Measurements from ENCODE around the gene LETM1.

The LETM1 gene

DNA sequence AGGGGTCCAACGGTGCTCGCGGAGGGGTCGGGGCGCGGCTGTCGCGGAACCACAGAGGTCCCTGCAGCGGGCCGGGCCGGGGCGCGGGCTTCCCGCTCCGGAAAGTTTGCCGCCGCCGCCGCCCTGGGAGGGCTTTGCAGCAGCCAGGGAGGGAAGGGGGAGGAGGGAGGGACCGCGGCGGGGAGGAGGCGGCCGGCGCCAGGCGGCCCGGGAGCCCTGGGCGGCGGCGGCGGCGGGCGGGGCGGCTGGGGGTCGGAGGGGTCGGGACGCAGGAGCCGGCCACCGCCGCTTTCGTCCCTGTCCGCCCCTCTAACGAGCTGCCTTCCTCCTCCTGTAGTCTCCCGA lies 62.5 kb downstream of the LETM1 start:
- TF ChIP-seq, protein P1, sequence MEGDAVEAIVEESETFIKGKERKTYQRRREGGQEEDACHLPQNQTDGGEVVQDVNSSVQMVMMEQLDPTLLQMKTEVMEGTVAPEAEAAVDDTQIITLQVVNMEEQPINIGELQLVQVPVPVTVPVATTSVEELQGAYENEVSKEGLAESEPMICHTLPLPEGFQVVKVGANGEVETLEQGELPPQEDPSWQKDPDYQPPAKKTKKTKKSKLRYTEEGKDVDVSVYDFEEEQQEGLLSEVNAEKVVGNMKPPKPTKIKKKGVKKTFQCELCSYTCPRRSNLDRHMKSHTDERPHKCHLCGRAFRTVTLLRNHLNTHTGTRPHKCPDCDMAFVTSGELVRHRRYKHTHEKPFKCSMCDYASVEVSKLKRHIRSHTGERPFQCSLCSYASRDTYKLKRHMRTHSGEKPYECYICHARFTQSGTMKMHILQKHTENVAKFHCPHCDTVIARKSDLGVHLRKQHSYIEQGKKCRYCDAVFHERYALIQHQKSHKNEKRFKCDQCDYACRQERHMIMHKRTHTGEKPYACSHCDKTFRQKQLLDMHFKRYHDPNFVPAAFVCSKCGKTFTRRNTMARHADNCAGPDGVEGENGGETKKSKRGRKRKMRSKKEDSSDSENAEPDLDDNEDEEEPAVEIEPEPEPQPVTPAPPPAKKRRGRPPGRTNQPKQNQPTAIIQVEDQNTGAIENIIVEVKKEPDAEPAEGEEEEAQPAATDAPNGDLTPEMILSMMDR (IDR thresholded peaks at IDR 0.05; ENCODE audit: unreplicated experiment in 3 of 3), result no peak
- no peak overlapping the region for H3K27ac Mint-ChIP-seq
- no peaks in the 10 kb centered on the region for H3K4me1 Mint-ChIP-seq
- no peaks in the 10 kb centered on the region for H3K9me3 Mint-ChIP-seq
- peaks cover 52% of the 10 kb centered on the region for H3K27me3 Mint-ChIP-seq (ENCODE audit: low read depth)
- H3K4me3 Mint-ChIP-seq, result no peak overlapping the region
- H3K36me3 Mint-ChIP-seq (ENCODE audit: low read depth), result no peaks in the 10 kb centered on the region

DNA sequence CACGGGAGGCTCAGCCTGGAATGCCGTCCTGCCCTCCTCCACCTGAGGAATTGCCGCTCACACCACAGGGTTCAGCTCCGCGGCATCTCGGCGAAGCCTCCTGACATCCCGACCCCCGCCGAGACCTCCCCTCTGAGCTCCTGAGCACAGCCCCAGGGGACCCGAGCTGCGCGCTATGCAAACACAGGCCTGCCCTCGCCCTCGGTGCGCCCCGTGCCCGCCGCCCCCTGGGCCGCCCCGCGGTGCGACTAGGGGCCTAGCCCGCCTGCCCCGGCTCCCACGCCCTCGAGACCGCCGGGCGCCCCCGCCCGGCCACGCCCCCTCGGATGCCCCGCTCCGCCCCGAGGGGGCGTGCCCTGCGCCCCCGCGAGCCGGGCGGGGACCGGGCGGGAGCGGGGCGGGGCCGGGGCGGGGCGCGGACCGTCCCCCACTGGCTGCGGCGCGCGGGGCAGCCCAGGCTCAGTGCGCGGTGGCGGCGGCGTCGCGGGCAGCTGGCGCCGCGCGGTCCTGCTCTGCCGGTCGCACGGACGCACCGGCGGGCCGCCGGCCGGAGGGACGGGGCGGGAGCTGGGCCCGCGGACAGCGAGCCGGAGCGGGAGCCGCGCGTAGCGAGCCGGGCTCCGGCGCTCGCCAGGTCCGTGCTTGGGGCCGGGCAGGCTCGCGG lies 63.0 kb downstream of the LETM1 start, which contains the start of gene FGFR3:
TSS of gene FGFR3 (plus strand) at position 462 of the 664 bp plus-strand sequence. CDS start 642 bp downstream, outside the sequence.
- Mint-ChIP-seq H3K9me3 (no peaks in the 10 kb centered on the region), H3K4me3 (peak within 1 kb of the TSS; percentile 37 to 73 (median 69)), H3K4me1 (no peaks in the 10 kb centered on the region), H3K27ac (peak within 1 kb of the TSS in 1 of 3 experiments; percentile 44), H3K27me3 (ENCODE audit: low read depth) (peaks cover 53% of the 10 kb centered on the region), H3K36me3 (ENCODE audit: low read depth) (no peaks in the 10 kb centered on the region)
- TF ChIP-seq, protein P1 (IDR thresholded peaks at IDR 0.05; ENCODE audit: unreplicated experiment in 3 of 3), result no peak

DNA sequence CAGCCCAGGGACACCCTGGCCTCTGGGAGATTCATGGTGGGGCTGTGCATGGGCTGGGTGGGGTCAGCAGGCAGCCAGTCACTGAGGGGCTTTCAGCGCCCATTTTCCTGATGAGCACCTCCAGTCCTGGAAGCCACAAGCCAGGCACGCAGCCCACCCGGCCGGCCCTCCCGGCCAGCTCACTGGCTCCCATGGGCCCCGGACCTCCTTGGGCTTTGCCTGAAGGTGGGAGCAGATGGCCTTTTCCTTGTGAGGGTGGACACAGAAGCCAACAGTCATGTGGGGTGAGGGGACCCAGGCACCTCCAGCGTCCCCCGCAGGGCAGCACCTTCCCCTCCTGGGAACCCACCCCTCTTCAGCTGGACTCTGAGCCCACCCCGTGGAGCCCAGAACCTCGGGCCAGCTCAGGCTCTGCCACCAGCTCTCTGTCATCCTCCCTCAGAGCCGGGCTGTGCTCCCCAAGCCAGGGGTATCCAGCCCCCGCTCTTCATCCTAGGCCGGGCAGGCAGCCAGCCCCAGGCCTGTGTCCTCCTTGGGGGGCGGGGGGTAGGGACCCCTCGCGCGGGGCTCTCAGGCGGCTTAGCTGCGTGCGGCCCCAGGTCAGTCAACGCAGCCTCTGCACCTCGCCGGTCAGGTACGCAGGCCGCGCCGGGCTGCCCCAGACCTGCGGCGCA lies 63.7 kb downstream of the LETM1 start:
- Mint-ChIP-seq H3K4me1 (no peaks in the 10 kb centered on the region), H3K9me3 (no peaks in the 10 kb centered on the region), H3K36me3 (ENCODE audit: low read depth) (no peaks in the 10 kb centered on the region), H3K27me3 (ENCODE audit: low read depth) (peaks cover 51% of the 10 kb centered on the region), H3K27ac (peak overlapping the region in 1 of 3 experiments; percentile 44), H3K4me3 (peak overlapping the region in 2 of 3 experiments; percentile 48 to 57)
- TF ChIP-seq, protein P1 (IDR thresholded peaks at IDR 0.05; ENCODE audit: unreplicated experiment in 3 of 3), result no peak

DNA sequence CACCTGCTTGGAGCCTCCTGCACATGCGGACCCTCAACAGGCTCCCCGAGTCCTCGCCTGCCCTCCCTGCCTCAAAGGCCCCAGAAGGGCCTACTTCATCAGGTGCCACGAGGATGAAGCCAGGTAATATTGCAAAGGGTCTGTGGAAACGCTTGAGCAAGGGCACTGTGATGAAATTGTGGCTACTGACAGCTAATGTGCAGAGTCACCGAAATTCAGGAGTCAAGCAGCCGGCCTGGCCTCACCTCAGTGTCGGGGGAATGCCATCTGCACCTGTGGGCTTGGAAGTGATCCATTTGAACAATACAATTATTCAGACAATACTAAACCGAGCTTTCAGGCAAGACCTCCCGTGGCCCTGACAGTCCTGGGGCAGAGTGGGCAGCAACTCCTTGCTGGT lies 66.0 kb downstream of the LETM1 start:
- Mint-ChIP-seq H3K27ac (no peak overlapping the region), H3K27me3 (ENCODE audit: low read depth) (peaks cover 32% of the 10 kb centered on the region), H3K4me1 (no peaks in the 10 kb centered on the region), H3K4me3 (no peak overlapping the region), H3K36me3 (ENCODE audit: low read depth) (no peaks in the 10 kb centered on the region), H3K9me3 (no peaks in the 10 kb centered on the region)
- TF ChIP-seq, protein P1 (IDR thresholded peaks at IDR 0.05; ENCODE audit: unreplicated experiment in 3 of 3), result no peak

DNA sequence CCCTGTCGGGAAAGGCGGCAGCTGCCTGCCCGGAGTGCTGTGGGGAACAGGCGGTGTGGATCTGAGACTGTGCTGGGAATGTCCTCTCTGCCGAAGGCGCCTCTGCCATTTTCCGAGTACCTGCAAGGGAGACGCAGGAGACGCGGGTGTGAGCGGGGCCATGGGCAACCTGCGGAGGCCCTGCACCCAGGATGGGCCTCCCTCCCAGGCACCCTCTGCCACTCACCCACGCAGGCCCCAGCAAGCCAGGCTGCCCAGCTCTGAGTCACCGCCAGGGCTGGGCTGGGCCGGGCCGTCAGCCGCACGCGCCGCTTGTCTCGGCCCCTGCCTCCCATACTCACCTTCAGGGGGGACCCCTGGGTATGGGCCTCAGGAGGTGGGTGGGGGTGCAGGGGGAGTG lies 66.4 kb downstream of the LETM1 start:
- TF ChIP-seq, protein P1 (IDR thresholded peaks at IDR 0.05; ENCODE audit: unreplicated experiment in 3 of 3), result no peak
- no peak overlapping the region for H3K4me3 Mint-ChIP-seq
- no peaks in the 10 kb centered on the region for H3K9me3 Mint-ChIP-seq
- H3K36me3 Mint-ChIP-seq (ENCODE audit: low read depth), result no peaks in the 10 kb centered on the region
- no peaks in the 10 kb centered on the region for H3K4me1 Mint-ChIP-seq
- no peak overlapping the region for H3K27ac Mint-ChIP-seq
- H3K27me3 Mint-ChIP-seq (ENCODE audit: low read depth), result peaks cover 32% of the 10 kb centered on the region

Data from nephron (organoid).